ENCODE data around the gene CYLD. TPM values are rescaled to one million over a fixed set of nuclear protein-coding genes. Genes with fewer than 3 reads are reported as not detected.

CYLD gene
- total and polyA plus RNA-seq, 8 donors, result 6.2 to 30.3 (median 16.7) TPM

GRCh38 chr16:50741225-50741780 is 583 bp upstream of the CYLD start:
- WGBS, 2 donors, result 4% methylated on average over 21 of the region's 21 CpGs
- ATAC-seq (peak in 2 of 4 donors; percentile 1), FAIRE-seq (no peak), DNase-seq (peak in 3 of 6 donors; percentile 12 to 64 (median 53))
- Histone ChIP-seq H3K4me3 (peak overlapping the region in 3 of 4 donors; percentile 15 to 96 (median 84)), H3K27me3 (no peaks in the 10 kb centered on the region), H3K27ac (peak overlapping the region in 3 of 4 donors; percentile 44 to 78 (median 71)), H3K9me3 (no peaks in the 10 kb centered on the region), H3K36me3 (no peaks in the 10 kb centered on the region), H3K4me1 (peaks cover 0 to 18% (median 0%) of the 10 kb centered on the region in 3 donors)
- no peak for TF ChIP-seq CTCF (IDR thresholded peaks at IDR 0.05)
- intact Hi-C loops (cut with DNase I), result no loop called here

- no peak for FAIRE-seq
- no peak for TF ChIP-seq CTCF (IDR thresholded peaks at IDR 0.05)
- Histone ChIP-seq H3K4me1 (peaks cover 0 to 20% (median 0%) of the 10 kb centered on the region in 3 donors), H3K27ac (peak overlapping the region; percentile 55 to 86 (median 71)), H3K4me3 (peak overlapping the region; percentile 84 to 96 (median 89)), H3K9me3 (no peaks in the 10 kb centered on the region), H3K27me3 (no peaks in the 10 kb centered on the region), H3K36me3 (no peaks in the 10 kb centered on the region)
- 1% methylated on average over 24 to 28 of the region's 28 CpGs for WGBS, 2 donors
- ATAC-seq, result no peak
- intact Hi-C loops (cut with DNase I), result no loop called here
- peak in 4 of 6 donors; percentile 27 to 76 (median 42) for DNase-seq
Observed at GRCh38 chr16:50742576-50743200, 802 bp downstream of the CYLD start.

- 74 to 76% methylated on average over 3 of the region's 3 CpGs for WGBS, 2 donors
- Histone ChIP-seq H3K4me1 (peaks cover 0 to 20% (median 0%) of the 10 kb centered on the region in 3 donors), H3K27ac (no peak overlapping the region), H3K36me3 (no peaks in the 10 kb centered on the region), H3K4me3 (peak overlapping the region in 1 of 4 donors; percentile 84), H3K27me3 (no peaks in the 10 kb centered on the region), H3K9me3 (no peaks in the 10 kb centered on the region)
- intact Hi-C loops (cut with DNase I), result no loop called here
- FAIRE-seq (no peak), ATAC-seq (no peak), DNase-seq (no peak)
- TF ChIP-seq CTCF (IDR thresholded peaks at IDR 0.05), result no peak
Observed at GRCh38 chr16:50743581-50744225, 1.8 kb downstream of the CYLD start.

GRCh38 chr16:50744881-50745280 is 3.0 kb downstream of the CYLD start:
- WGBS, 2 donors, result 55 to 63% methylated on average over 3 of the region's 3 CpGs
- no peak for FAIRE-seq
- no peak overlapping the region for H3K4me3 ChIP-seq
- no peak for ATAC-seq
- H3K27ac ChIP-seq, result no peak overlapping the region
- peaks cover 0 to 20% (median 0%) of the 10 kb centered on the region in 3 donors for H3K4me1 ChIP-seq
- H3K27me3 ChIP-seq, result no peaks in the 10 kb centered on the region
- intact Hi-C loops (cut with DNase I), result no loop called here
- no peaks in the 10 kb centered on the region for H3K9me3 ChIP-seq
- no peaks in the 10 kb centered on the region for H3K36me3 ChIP-seq
- no peak for DNase-seq
- no peak for TF ChIP-seq CTCF (IDR thresholded peaks at IDR 0.05)
